ENCODE measurements around the gene RBM33.

Gene RBM33

GRCh38 chr7:155738104-155738503, 93.6 kb downstream of the RBM33 start:
- Histone ChIP-seq H3K4me1 (ENCODE audit: control insufficient read depth, insufficient read depth, low read length) (no peaks in the 10 kb centered on the region), H3K27me3 (ENCODE audit: control insufficient read depth, insufficient read depth, low read length) (no peaks in the 10 kb centered on the region), H3K36me3 (ENCODE audit: control insufficient read depth, insufficient read depth, low read length) (peaks cover 20% of the 10 kb centered on the region), H3K27ac (ENCODE audit: low read depth, low read length) (no peak overlapping the region), H3K4me3 (ENCODE audit: low read length) (no peak overlapping the region), H3K9ac (ENCODE audit: low read length) (no peak overlapping the region)

DNA sequence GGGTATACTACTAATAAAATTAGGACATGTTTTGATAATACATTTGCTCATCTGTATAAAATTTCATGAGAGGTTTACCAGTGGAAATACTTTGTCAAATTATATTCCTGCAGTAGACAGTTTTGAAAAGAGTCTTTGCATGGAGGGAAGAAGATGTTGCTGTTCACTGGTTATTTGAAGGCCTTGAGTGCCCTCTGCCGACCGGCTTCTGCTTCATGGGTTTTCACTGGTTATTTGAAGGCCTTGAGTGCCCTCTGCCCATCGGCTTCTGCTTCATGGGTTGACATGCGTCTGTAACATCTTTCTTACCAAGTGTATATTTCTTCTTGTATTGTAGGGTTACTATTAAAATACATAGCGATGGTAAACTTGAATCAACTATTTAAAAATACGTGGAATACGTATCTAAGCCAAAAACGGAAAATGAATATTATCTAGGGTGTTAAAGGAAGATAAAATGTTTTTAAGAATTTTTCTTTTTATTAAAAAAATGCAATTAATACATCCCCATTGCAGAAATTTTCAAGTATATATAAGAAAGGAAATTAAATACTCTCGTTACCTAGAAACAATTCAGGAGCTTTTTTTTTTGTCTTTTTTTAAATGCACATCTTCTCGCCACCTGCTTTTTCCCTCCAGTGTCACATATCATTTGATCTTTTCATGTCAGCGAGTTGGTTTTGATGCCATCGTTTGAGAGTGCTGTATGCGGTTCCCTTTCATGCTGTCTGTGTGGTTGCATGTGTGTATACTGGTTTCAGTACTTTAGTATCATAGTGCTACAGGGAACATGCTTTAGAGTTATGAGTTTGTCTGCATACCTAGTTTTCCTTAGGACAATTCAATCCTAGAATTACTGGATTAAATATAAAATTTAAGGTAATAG, 94.4 kb downstream of the RBM33 start:
- no peaks in the 10 kb centered on the region for H3K4me1 ChIP-seq (ENCODE audit: control insufficient read depth, insufficient read depth, low read length)
- no peak overlapping the region for H3K9ac ChIP-seq (ENCODE audit: low read length)
- no peak overlapping the region for H3K4me3 ChIP-seq (ENCODE audit: low read length)
- no peaks in the 10 kb centered on the region for H3K27me3 ChIP-seq (ENCODE audit: control insufficient read depth, insufficient read depth, low read length)
- no peak overlapping the region for H3K27ac ChIP-seq (ENCODE audit: low read depth, low read length)
- peaks cover 23% of the 10 kb centered on the region for H3K36me3 ChIP-seq (ENCODE audit: control insufficient read depth, insufficient read depth, low read length)

DNA sequence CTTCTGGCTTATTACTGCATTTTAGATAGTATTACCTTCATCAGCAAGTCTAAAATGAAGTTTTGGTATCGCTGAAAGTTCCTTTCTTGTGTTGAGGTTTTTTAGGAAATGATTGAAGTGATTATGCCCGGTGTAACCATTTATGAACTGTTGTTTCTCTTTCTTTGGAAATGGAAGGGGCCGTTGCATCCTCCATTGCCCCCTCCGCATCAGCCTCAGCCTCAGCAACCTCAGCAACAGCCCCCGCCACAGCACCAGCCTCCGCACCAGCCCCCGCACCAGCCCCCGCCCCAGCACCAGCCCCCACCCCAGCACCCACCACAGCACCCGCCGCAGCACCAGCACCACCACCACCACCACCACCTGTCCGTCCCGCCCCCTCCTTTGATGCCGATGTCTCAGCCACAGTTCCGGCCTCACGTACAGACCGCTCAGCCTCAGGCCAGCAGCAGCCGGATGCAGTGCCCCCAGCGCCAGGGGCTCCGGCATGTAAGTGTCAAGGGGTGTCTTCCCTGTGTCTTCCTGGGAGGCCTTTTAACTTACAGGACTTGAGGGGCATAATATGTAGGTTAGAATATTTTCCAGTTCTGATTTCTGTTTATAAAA, 95.2 kb downstream of the RBM33 start:
- Histone ChIP-seq H3K36me3 (ENCODE audit: control insufficient read depth, insufficient read depth, low read length) (peaks cover 23% of the 10 kb centered on the region), H3K4me3 (ENCODE audit: low read length) (no peak overlapping the region), H3K27ac (ENCODE audit: low read depth, low read length) (no peak overlapping the region), H3K4me1 (ENCODE audit: control insufficient read depth, insufficient read depth, low read length) (no peaks in the 10 kb centered on the region), H3K9ac (ENCODE audit: low read length) (no peak overlapping the region), H3K27me3 (ENCODE audit: control insufficient read depth, insufficient read depth, low read length) (no peaks in the 10 kb centered on the region)

DNA sequence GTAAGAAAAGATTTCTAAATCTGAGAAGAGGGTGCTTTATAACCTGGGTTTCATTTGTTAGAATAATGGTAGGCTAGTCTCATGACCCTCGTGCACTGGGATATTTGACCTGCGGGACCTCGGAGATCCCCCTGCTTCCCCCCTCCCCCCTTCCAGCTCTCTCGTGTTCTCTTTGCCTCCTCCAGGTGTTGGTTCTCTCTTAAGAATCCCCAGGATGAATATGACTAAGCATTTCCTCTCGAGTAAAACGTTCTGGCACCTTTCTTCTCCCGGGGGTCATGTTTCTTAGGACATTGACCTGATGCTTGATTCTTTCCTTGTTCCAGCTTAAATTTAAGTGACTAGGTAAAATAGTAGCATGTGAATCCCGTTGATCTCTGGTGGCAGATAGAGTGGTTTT, 96.6 kb downstream of the RBM33 start:
- peaks cover 34% of the 10 kb centered on the region for H3K36me3 ChIP-seq (ENCODE audit: control insufficient read depth, insufficient read depth, low read length)
- no peak overlapping the region for H3K27ac ChIP-seq (ENCODE audit: low read depth, low read length)

GRCh38 chr7:155741805-155742204, 97.3 kb downstream of the RBM33 start:
- H3K27me3 ChIP-seq (ENCODE audit: control insufficient read depth, insufficient read depth, low read length), result no peaks in the 10 kb centered on the region
- H3K9ac ChIP-seq (ENCODE audit: low read length), result no peak overlapping the region
- no peaks in the 10 kb centered on the region for H3K4me1 ChIP-seq (ENCODE audit: control insufficient read depth, insufficient read depth, low read length)
- peaks cover 34% of the 10 kb centered on the region for H3K36me3 ChIP-seq (ENCODE audit: control insufficient read depth, insufficient read depth, low read length)
- no peak overlapping the region for H3K4me3 ChIP-seq (ENCODE audit: low read length)
- no peak overlapping the region for H3K27ac ChIP-seq (ENCODE audit: low read depth, low read length)

More for the DNA sequence above, 96.6 kb downstream of the RBM33 start:
- Histone ChIP-seq H3K27me3 (ENCODE audit: control insufficient read depth, insufficient read depth, low read length) (no peaks in the 10 kb centered on the region), H3K4me1 (ENCODE audit: control insufficient read depth, insufficient read depth, low read length) (no peaks in the 10 kb centered on the region), H3K4me3 (ENCODE audit: low read length) (no peak overlapping the region), H3K9ac (ENCODE audit: low read length) (no peak overlapping the region)

GRCh38 chr7:155743177-155743576, 98.7 kb downstream of the RBM33 start:
- no peaks in the 10 kb centered on the region for H3K27me3 ChIP-seq (ENCODE audit: control insufficient read depth, insufficient read depth, low read length)
- no peak overlapping the region for H3K27ac ChIP-seq (ENCODE audit: low read depth, low read length)
- no peak overlapping the region for H3K9ac ChIP-seq (ENCODE audit: low read length)
- H3K4me3 ChIP-seq (ENCODE audit: low read length), result no peak overlapping the region
- H3K4me1 ChIP-seq (ENCODE audit: control insufficient read depth, insufficient read depth, low read length), result no peaks in the 10 kb centered on the region
- H3K36me3 ChIP-seq (ENCODE audit: control insufficient read depth, insufficient read depth, low read length), result peaks cover 27% of the 10 kb centered on the region

DNA sequence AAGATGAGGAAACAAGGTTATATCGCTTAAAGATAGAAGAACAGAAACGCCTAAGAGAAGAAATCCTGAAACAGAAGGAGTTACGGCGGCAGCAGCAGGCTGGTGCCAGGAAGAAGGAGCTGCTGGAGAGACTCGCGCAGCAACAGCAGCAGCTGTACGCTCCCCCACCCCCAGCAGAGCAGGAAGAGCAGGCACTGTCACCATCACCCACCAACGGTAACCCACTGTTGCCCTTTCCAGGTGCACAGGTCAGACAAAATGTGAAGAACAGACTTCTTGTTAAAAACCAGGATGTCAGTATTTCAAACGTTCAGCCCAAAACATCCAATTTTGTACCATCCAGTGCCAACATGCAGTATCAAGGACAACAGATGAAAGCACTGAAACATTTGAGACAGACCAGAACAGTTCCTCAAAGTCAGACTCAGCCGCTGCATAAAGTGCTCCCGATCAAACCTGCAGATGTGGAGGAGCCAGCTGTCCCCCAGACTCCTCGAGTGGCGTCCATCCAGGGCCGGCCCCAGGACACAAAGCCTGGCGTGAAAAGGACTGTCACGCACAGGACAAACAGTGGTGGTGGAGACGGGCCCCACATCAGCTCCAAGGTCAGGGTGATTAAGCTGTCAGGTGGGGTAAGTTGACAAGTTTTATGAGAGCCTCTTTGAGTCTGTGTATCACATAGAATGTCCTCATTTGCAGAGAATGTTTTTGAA, 100.7 kb downstream of the RBM33 start:
- Histone ChIP-seq H3K36me3 (ENCODE audit: control insufficient read depth, insufficient read depth, low read length) (peaks cover 23% of the 10 kb centered on the region), H3K4me1 (ENCODE audit: control insufficient read depth, insufficient read depth, low read length) (no peaks in the 10 kb centered on the region), H3K27ac (ENCODE audit: low read depth, low read length) (no peak overlapping the region), H3K9ac (ENCODE audit: low read length) (no peak overlapping the region), H3K4me3 (ENCODE audit: low read length) (no peak overlapping the region), H3K27me3 (ENCODE audit: control insufficient read depth, insufficient read depth, low read length) (no peaks in the 10 kb centered on the region)

- no peak overlapping the region for H3K27ac ChIP-seq (ENCODE audit: low read depth, low read length)
- no peaks in the 10 kb centered on the region for H3K4me1 ChIP-seq (ENCODE audit: control insufficient read depth, insufficient read depth, low read length)
These were observed 101.3 kb downstream of the RBM33 start for GRCh38 chr7:155745737-155746136.

DNA sequence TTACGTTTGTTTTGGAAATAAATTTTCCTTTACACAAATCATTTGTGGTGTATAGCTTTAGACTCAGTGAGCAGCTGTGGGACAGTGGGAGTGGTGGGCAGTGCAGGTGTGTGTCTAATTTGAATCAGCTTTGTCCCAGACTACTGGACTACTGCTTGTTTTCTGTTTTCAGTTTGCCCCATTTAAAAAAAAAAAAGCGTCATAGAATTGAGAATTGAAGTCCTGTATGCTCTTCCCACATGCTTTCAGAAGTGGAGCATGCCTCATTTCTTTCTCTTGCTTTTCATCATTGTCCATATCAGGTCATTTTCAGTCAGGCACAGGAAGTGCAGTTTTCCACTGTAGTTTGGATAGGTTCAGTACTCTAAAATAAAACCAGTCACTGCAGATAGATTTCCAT, 101.7 kb downstream of the RBM33 start:
- no peak overlapping the region for H3K9ac ChIP-seq (ENCODE audit: low read length)
- H3K36me3 ChIP-seq (ENCODE audit: control insufficient read depth, insufficient read depth, low read length), result peaks cover 21% of the 10 kb centered on the region
- H3K4me1 ChIP-seq (ENCODE audit: control insufficient read depth, insufficient read depth, low read length), result no peaks in the 10 kb centered on the region
- no peak overlapping the region for H3K27ac ChIP-seq (ENCODE audit: low read depth, low read length)
- no peak overlapping the region for H3K4me3 ChIP-seq (ENCODE audit: low read length)
- H3K27me3 ChIP-seq (ENCODE audit: control insufficient read depth, insufficient read depth, low read length), result no peaks in the 10 kb centered on the region

More at GRCh38 chr7:155745737-155746136, 101.3 kb downstream of the RBM33 start:
- no peaks in the 10 kb centered on the region for H3K27me3 ChIP-seq (ENCODE audit: control insufficient read depth, insufficient read depth, low read length)
- H3K9ac ChIP-seq (ENCODE audit: low read length), result no peak overlapping the region
- peaks cover 21% of the 10 kb centered on the region for H3K36me3 ChIP-seq (ENCODE audit: control insufficient read depth, insufficient read depth, low read length)
- no peak overlapping the region for H3K4me3 ChIP-seq (ENCODE audit: low read length)

GRCh38 chr7:155747209-155747608, 102.7 kb downstream of the RBM33 start:
- H3K27ac ChIP-seq (ENCODE audit: low read depth, low read length), result no peak overlapping the region
- no peak overlapping the region for H3K9ac ChIP-seq (ENCODE audit: low read length)
- H3K27me3 ChIP-seq (ENCODE audit: control insufficient read depth, insufficient read depth, low read length), result no peaks in the 10 kb centered on the region
- H3K36me3 ChIP-seq (ENCODE audit: control insufficient read depth, insufficient read depth, low read length), result peaks cover 14% of the 10 kb centered on the region
- no peak overlapping the region for H3K4me3 ChIP-seq (ENCODE audit: low read length)
- peaks cover 2% of the 10 kb centered on the region for H3K4me1 ChIP-seq (ENCODE audit: control insufficient read depth, insufficient read depth, low read length)

DNA sequence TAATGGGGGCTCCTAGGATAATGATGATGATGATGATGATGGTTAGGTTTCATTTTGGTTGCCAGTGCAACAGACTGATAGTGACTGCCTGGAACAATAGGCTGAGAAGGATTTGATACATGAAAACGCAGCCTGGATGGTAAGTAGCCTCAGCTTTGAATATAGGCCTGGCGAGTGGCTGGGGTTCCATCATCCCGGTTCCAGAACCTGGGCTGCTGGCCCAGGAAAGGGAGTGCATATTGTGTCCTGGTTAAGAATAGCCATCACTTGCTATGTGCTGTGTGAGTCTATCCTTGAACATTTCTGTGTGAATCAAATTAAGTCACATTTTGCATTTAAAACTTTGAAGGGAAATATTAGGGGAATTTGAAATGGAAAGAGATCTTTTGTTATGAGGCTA, 105.1 kb downstream of the RBM33 start:
- Histone ChIP-seq H3K4me1 (ENCODE audit: control insufficient read depth, insufficient read depth, low read length) (peaks cover 6% of the 10 kb centered on the region), H3K27me3 (ENCODE audit: control insufficient read depth, insufficient read depth, low read length) (no peaks in the 10 kb centered on the region), H3K27ac (ENCODE audit: low read depth, low read length) (no peak overlapping the region)

GRCh38 chr7:155750255-155751125, 106.0 kb downstream of the RBM33 start:
- H3K27me3 ChIP-seq (ENCODE audit: control insufficient read depth, insufficient read depth, low read length), result no peaks in the 10 kb centered on the region
- H3K4me1 ChIP-seq (ENCODE audit: control insufficient read depth, insufficient read depth, low read length), result peaks cover 6% of the 10 kb centered on the region
- H3K27ac ChIP-seq (ENCODE audit: low read depth, low read length), result no peak overlapping the region
- no peak overlapping the region for H3K9ac ChIP-seq (ENCODE audit: low read length)
- H3K4me3 ChIP-seq (ENCODE audit: low read length), result no peak overlapping the region
- peaks cover 4% of the 10 kb centered on the region for H3K36me3 ChIP-seq (ENCODE audit: control insufficient read depth, insufficient read depth, low read length)

More for the DNA sequence above, 105.1 kb downstream of the RBM33 start:
- H3K9ac ChIP-seq (ENCODE audit: low read length), result no peak overlapping the region
- H3K36me3 ChIP-seq (ENCODE audit: control insufficient read depth, insufficient read depth, low read length), result peaks cover 11% of the 10 kb centered on the region
- H3K4me3 ChIP-seq (ENCODE audit: low read length), result no peak overlapping the region
